Stomach (tissue), 4 donors: ENCODE data around the gene FBXO45.
"Not testable (repeated sequence)": the region's sequence is repeated elsewhere in the genome, so short reads cannot be mapped to it uniquely, and the experiment has no call there.

ENCODE experiments used
- CTCF ChIP-seq, 7 experiments: fragments of 450-650 bp in 4 of 7; fragments of 200-600 bp in 3 of 7; sonication (generic) in 3 of 7; IDR thresholded peaks; one replicate each; pipeline ENCODE4 v1.5.1; 2016 to 2019; ENCODE audit warnings: antibody characterized with exemption in 7 of 7, control low read depth in 2 of 7, mild to moderate bottlenecking in 1 of 7
- EP300 ChIP-seq: sonication (generic); formaldehyde crosslinking; IDR thresholded peaks from one replicate; pipeline ENCODE4 v1.6.1; 2017; ENCODE audit warnings: antibody characterized with exemption
- POLR2AphosphoS5 ChIP-seq, 3 donors: sonication (generic); formaldehyde crosslinking; IDR thresholded peaks; one replicate each; pipeline ENCODE4 v1.6.1; 2016; ENCODE audit warnings: antibody characterized with exemption in 3 of 3

- not testable (repeated sequence) for TF ChIP-seq POLR2AphosphoS5 (IDR thresholded peaks at IDR 0.05); CTCF (IDR thresholded peaks at IDR 0.05); EP300
Measured at GRCh38 chr3:196597971-196598733, 29.7 kb downstream of the FBXO45 start.
